HG02763 (cell line): ENCODE results near the gene DAP3.

Experiments
- ATAC-seq: cut with Tn5 transposase; IDR thresholded peaks from one replicate; pipeline ENCODE4 v1.9.1; 2021; ENCODE audit warnings: mild to moderate bottlenecking, moderate library complexity; ENCODE audit not compliant: unreplicated experiment

The DAP3 gene

GRCh38 chr1:155769257-155769656, 80.4 kb downstream of the DAP3 start:
- no peak for ATAC-seq

- ATAC-seq = no peak
These were observed 84.3 kb downstream of the DAP3 start for GRCh38 chr1:155773221-155773620.

- ATAC-seq = no peak
These were observed 87.5 kb downstream of the DAP3 start for GRCh38 chr1:155776414-155776813.

GRCh38 chr1:155777582-155777981, 88.7 kb downstream of the DAP3 start:
- ATAC-seq = no peak
